Measurements from ENCODE around the gene RPS6KA2.

GRCh38 chr6:166589786-166590574, 37.1 kb downstream of the RPS6KA2 start:
- TF ChIP-seq CTCF (conservative IDR thresholded peaks at IDR 0.05) (no peak), EZH2 (IDR thresholded peaks at IDR 0.05; ENCODE audit: low read depth) (no peak)
